Pulmonary artery endothelial cell (primary cell): ENCODE results near the gene SLC28A1. TPM values are rescaled to one million over a fixed set of nuclear protein-coding genes. Genes with fewer than 3 reads are reported as not detected.
"Not testable (repeated sequence)": the region's sequence is repeated elsewhere in the genome, so short reads cannot be mapped to it uniquely, and the experiment has no call there.

Experiments
- DNase-seq: peaks from one replicate; pipeline ENCODE4 v3.0.0-alpha.2; 2011; ENCODE audit warnings: low read depth, low spot score
- total RNA-seq: library from RNA; depleted of rRNA; stranded (reverse); fragments of >200 nt; gene quantifications from 2 replicates; pipeline ENCODE4 v1.2.3, GENCODE V29; 2014

The SLC28A1 gene
- total RNA-seq, 1 donor from 2014 or later = not detected

- no peak for DNase-seq
Observed at GRCh38 chr15:84861781-84862180, 22.7 kb upstream of the SLC28A1 start.

GRCh38 chr15:84862214-84862975, 22.1 kb upstream of the SLC28A1 start:
- no peak for DNase-seq

GRCh38 chr15:84863565-84864443, 20.7 kb upstream of the SLC28A1 start:
- DNase-seq = no peak

- DNase-seq = no peak
Observed at GRCh38 chr15:84864444-84864795, 20.0 kb upstream of the SLC28A1 start.

GRCh38 chr15:84865074-84865569, 19.3 kb upstream of the SLC28A1 start:
- no peak for DNase-seq

- no peak for DNase-seq
Observed at GRCh38 chr15:84868037-84868880, 16.2 kb upstream of the SLC28A1 start.

- DNase-seq = no peak
Observed at GRCh38 chr15:84869510-84869909, 15.0 kb upstream of the SLC28A1 start.

GRCh38 chr15:84871428-84871985, 13.0 kb upstream of the SLC28A1 start:
- DNase-seq = no peak

GRCh38 chr15:84872009-84872910, 12.2 kb upstream of the SLC28A1 start:
- DNase-seq = no peak

GRCh38 chr15:84873997-84874396, 10.5 kb upstream of the SLC28A1 start:
- no peak for DNase-seq

GRCh38 chr15:84874981-84875699, 9.3 kb upstream of the SLC28A1 start:
- DNase-seq = no peak

- DNase-seq = no peak
Observed at GRCh38 chr15:84876269-84876668, 8.2 kb upstream of the SLC28A1 start.

- not testable (repeated sequence) for DNase-seq
Observed at GRCh38 chr15:84877701-84878100, 6.8 kb upstream of the SLC28A1 start.

GRCh38 chr15:84878504-84878903, 6.0 kb upstream of the SLC28A1 start:
- peak; percentile 22 for DNase-seq

- no peak for DNase-seq
Observed at GRCh38 chr15:84879088-84879780, 5.2 kb upstream of the SLC28A1 start.

- no peak for DNase-seq
Observed at GRCh38 chr15:84880007-84880406, 4.5 kb upstream of the SLC28A1 start.

GRCh38 chr15:84880822-84881519, 3.5 kb upstream of the SLC28A1 start:
- DNase-seq = no peak

- no peak for DNase-seq
Observed at GRCh38 chr15:84881520-84881830, 3.0 kb upstream of the SLC28A1 start.
